BLaER1 treated with 17β-estradiol and CSF1 and Interleukin-3, amounts not matched to agents 10 nM and 100 nM (cell line): ENCODE data around the gene PCOLCE2.

ENCODE experiments used
- H3K27ac ChIP-seq, 11 experiments: shearing (Covaris generic); formaldehyde crosslinking; 2 replicates each; pipeline ENCODE4 v1.8.1; 2022
- H3K27me3 ChIP-seq, 11 experiments: shearing (Covaris generic); formaldehyde crosslinking; 2 replicates each; pipeline ENCODE4 v1.8.1; 2022
- H3K36me3 ChIP-seq, 11 experiments: shearing (Covaris generic); formaldehyde crosslinking; 2 replicates each; pipeline ENCODE4 v1.8.1; 2022
- H3K4me1 ChIP-seq, 10 experiments: shearing (Covaris generic); formaldehyde crosslinking; 2 replicates each; pipeline ENCODE4 v1.8.1; 2022
- H3K4me2 ChIP-seq, 11 experiments: shearing (Covaris generic); formaldehyde crosslinking; 2 replicates each; pipeline ENCODE4 v1.8.1; 2022
- H3K4me3 ChIP-seq, 10 experiments: shearing (Covaris generic); formaldehyde crosslinking; 2 replicates each; pipeline ENCODE4 v1.8.1; 2022
- H3K9ac ChIP-seq, 11 experiments: shearing (Covaris generic); formaldehyde crosslinking; 2 replicates each; pipeline ENCODE4 v1.8.1; 2022
- H3K9me3 ChIP-seq, 11 experiments: shearing (Covaris generic); formaldehyde crosslinking; replicated peaks in 1 of 11; 2 replicates each; pipeline ENCODE4 v1.8.1; 2022
- H4K20me1 ChIP-seq, 11 experiments: shearing (Covaris generic); formaldehyde crosslinking; 2 replicates each; pipeline ENCODE4 v1.8.1; 2022
- Cebpa-rat ChIP-seq, 11 experiments: shearing (Covaris generic); IDR thresholded peaks; 2 replicates each; pipeline ENCODE4 v1.8.1; 2022

The PCOLCE2 gene

GRCh38 chr3:142925140-142925539 is 36.3 kb upstream of the PCOLCE2 start:
- Histone ChIP-seq H3K36me3 (no peaks in the 10 kb centered on the region), H3K4me2 (no peak overlapping the region), H3K9me3 (peaks cover 0 to 6% (median 0%) of the 10 kb centered on the region in 11 experiments; a peak in 4 of 22 replicates), H3K4me3 (no peak overlapping the region), H3K4me1 (no peaks in the 10 kb centered on the region), H3K27ac (no peak overlapping the region), H4K20me1 (no peaks in the 10 kb centered on the region), H3K9ac (no peak overlapping the region), H3K27me3 (no peaks in the 10 kb centered on the region)
- no peak for TF ChIP-seq Cebpa-rat (IDR thresholded peaks at IDR 0.05)

DNA sequence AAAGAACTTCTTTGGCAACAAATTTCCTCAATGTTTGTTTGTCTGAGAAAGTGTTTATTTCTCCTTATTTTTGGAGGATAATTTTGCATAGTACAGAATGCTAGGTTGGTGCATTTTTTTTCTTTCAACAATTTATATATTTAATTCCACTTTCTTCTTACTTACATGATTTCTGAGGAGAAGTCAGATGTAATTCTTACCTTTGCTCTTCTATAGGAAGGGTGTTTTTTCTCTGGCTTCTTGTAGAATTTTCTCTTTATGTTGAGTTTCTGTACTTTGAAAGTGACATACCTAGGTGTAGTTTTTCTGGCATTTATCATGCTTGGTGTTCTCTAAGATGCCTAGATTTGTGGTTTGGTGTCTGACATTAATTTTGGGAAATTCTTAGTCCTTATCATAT is 34.8 kb upstream of the PCOLCE2 start:
- Histone ChIP-seq H3K4me1 (no peaks in the 10 kb centered on the region), H3K9ac (no peak overlapping the region), H3K4me2 (no peak overlapping the region), H3K4me3 (no peak overlapping the region), H3K27me3 (no peaks in the 10 kb centered on the region), H3K9me3 (peaks cover 0 to 6% (median 0%) of the 10 kb centered on the region in 11 experiments; a peak in 4 of 22 replicates), H3K27ac (no peak overlapping the region), H4K20me1 (no peaks in the 10 kb centered on the region), H3K36me3 (no peaks in the 10 kb centered on the region)
- no peak for TF ChIP-seq Cebpa-rat (IDR thresholded peaks at IDR 0.05)

- no peak overlapping the region for H3K9ac ChIP-seq
- no peak for TF ChIP-seq Cebpa-rat (IDR thresholded peaks at IDR 0.05)
Observed at GRCh38 chr3:142916605-142917004, 27.7 kb upstream of the PCOLCE2 start.

GRCh38 chr3:142915636-142916035 is 26.8 kb upstream of the PCOLCE2 start:
- H3K9ac ChIP-seq, result no peak overlapping the region
- H4K20me1 ChIP-seq, result no peaks in the 10 kb centered on the region
- TF ChIP-seq Cebpa-rat (IDR thresholded peaks at IDR 0.05), result no peak
- H3K4me3 ChIP-seq, result no peak overlapping the region
- H3K4me2 ChIP-seq, result no peak overlapping the region
- no peaks in the 10 kb centered on the region for H3K36me3 ChIP-seq
- H3K27ac ChIP-seq, result no peak overlapping the region
- H3K4me1 ChIP-seq, result no peaks in the 10 kb centered on the region
- no peaks in the 10 kb centered on the region for H3K27me3 ChIP-seq
- H3K9me3 ChIP-seq, result no peaks in the 10 kb centered on the region

More at GRCh38 chr3:142916605-142917004, 27.7 kb upstream of the PCOLCE2 start:
- Histone ChIP-seq H3K4me1 (no peaks in the 10 kb centered on the region), H3K9me3 (no peaks in the 10 kb centered on the region), H3K4me3 (no peak overlapping the region), H4K20me1 (no peaks in the 10 kb centered on the region), H3K4me2 (no peak overlapping the region), H3K27ac (no peak overlapping the region), H3K36me3 (no peaks in the 10 kb centered on the region), H3K27me3 (no peaks in the 10 kb centered on the region)

DNA sequence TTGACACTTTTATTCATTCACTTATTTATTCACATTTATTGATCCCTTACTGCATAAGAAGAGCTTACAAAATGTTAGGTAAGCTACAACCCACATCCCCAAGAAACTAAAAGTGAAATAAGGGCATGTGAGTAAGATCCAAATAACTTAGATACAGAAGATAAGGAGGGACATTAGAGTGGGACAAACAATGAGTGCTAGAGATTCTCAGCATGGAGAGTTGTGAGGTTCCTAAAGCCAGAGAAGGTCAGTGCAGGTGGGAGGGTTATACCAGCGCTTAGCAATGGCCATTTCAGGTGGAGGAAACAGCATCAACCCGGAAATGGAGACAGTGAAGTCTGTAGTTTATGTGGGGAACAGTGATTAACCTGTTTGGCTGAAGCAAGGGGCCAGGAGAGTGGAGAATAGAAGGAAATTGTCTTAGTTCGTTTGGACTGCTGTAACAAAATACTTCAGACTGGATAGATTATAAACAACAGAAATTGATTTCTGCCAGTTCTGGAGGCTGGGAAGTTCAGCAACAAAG is 25.5 kb upstream of the PCOLCE2 start:
- Histone ChIP-seq H3K27ac (no peak overlapping the region), H4K20me1 (no peaks in the 10 kb centered on the region), H3K27me3 (no peaks in the 10 kb centered on the region), H3K4me2 (no peak overlapping the region), H3K4me3 (no peak overlapping the region), H3K9me3 (no peaks in the 10 kb centered on the region), H3K4me1 (no peaks in the 10 kb centered on the region), H3K36me3 (no peaks in the 10 kb centered on the region), H3K9ac (no peak overlapping the region)
- TF ChIP-seq Cebpa-rat (IDR thresholded peaks at IDR 0.05), result no peak

GRCh38 chr3:142913432-142913831 is 24.5 kb upstream of the PCOLCE2 start:
- Histone ChIP-seq H3K4me2 (no peak overlapping the region), H3K9me3 (no peaks in the 10 kb centered on the region), H3K9ac (no peak overlapping the region), H4K20me1 (no peaks in the 10 kb centered on the region), H3K27me3 (no peaks in the 10 kb centered on the region), H3K27ac (no peak overlapping the region), H3K4me3 (no peak overlapping the region), H3K36me3 (no peaks in the 10 kb centered on the region), H3K4me1 (no peaks in the 10 kb centered on the region)
- no peak for TF ChIP-seq Cebpa-rat (IDR thresholded peaks at IDR 0.05)

DNA sequence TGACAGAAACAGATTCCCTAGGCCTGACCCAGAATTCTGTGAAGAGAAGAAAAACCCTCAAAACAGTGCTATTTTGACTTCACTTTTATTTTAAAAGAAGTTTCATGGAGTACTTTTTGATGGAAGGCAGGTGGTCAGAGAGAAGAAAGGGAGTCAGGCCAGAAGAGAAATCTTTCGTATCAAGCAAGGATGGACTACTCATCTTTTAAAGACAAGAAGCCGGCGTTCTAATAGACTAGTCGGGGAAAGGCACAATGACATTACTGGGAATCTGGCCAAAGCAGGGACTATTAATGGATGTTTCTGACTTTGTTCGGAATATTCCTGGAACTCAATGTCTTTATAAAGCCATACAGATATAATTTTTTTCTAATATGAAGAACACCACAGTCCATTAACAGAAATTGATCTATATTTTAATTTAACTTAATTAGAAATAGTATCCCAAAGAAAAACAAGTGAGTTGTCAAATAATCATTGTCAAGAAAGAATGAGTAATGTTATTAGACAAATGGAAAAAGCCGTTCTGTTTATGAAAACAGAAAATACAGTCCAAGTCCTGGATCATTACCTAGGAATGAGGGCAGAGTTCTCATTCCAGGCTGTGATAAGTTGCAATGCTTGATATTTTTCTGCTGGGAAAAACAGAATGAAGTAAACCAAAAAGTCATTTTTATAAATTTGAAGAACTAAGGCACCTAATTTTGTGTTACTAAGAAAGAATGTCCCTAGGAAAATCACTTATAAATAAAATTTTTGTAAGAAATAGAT is 23.7 kb upstream of the PCOLCE2 start:
- H3K27ac ChIP-seq, result no peak overlapping the region
- H3K4me2 ChIP-seq, result no peak overlapping the region
- TF ChIP-seq Cebpa-rat (IDR thresholded peaks at IDR 0.05), result no peak
- H3K4me1 ChIP-seq, result no peaks in the 10 kb centered on the region
- no peaks in the 10 kb centered on the region for H3K27me3 ChIP-seq
- H3K4me3 ChIP-seq, result no peak overlapping the region
- no peaks in the 10 kb centered on the region for H3K36me3 ChIP-seq
- H3K9ac ChIP-seq, result no peak overlapping the region
- no peaks in the 10 kb centered on the region for H3K9me3 ChIP-seq
- no peaks in the 10 kb centered on the region for H4K20me1 ChIP-seq

DNA sequence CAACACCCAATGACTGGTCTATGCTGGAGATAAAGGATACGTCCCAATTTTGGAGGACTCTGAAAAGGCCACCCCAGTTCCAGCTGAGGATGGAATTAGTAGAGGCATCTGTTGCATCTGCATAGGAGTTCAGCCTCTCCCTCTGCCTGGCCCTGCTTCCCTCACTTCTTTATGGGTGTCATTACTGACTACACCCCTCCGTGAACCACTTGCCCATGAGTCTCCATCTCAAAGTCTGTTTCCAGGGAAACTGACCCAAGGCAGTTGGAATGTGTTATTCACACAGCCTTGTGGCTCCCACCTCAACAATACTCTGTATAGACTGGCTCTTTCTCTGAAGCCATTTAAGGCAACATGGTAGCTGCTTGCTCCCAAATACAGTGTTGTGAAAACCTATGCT is 21.4 kb upstream of the PCOLCE2 start:
- no peak overlapping the region for H3K4me3 ChIP-seq
- no peaks in the 10 kb centered on the region for H3K9me3 ChIP-seq
- H3K4me1 ChIP-seq, result peaks cover 0 to 1% (median 0%) of the 10 kb centered on the region in 10 experiments; a peak in 2 of 20 replicates
- H3K27ac ChIP-seq, result no peak overlapping the region
- H3K36me3 ChIP-seq, result no peaks in the 10 kb centered on the region
- H3K4me2 ChIP-seq, result no peak overlapping the region
- H3K27me3 ChIP-seq, result no peaks in the 10 kb centered on the region
- no peak for TF ChIP-seq Cebpa-rat (IDR thresholded peaks at IDR 0.05)
- no peaks in the 10 kb centered on the region for H4K20me1 ChIP-seq
- no peak overlapping the region for H3K9ac ChIP-seq

- no peak overlapping the region for H3K9ac ChIP-seq
- no peak overlapping the region for H3K4me3 ChIP-seq
- no peak overlapping the region for H3K4me2 ChIP-seq
- no peak overlapping the region for H3K27ac ChIP-seq
- no peaks in the 10 kb centered on the region for H3K27me3 ChIP-seq
- H4K20me1 ChIP-seq, result no peaks in the 10 kb centered on the region
- H3K36me3 ChIP-seq, result no peaks in the 10 kb centered on the region
- peaks cover 0 to 11% (median 0%) of the 10 kb centered on the region in 10 experiments; a peak in 6 of 20 replicates for H3K4me1 ChIP-seq
- TF ChIP-seq Cebpa-rat (IDR thresholded peaks at IDR 0.05), result no peak
- H3K9me3 ChIP-seq, result no peaks in the 10 kb centered on the region
Observed at GRCh38 chr3:142909282-142909681, 20.4 kb upstream of the PCOLCE2 start.

GRCh38 chr3:142907996-142908395 is 19.1 kb upstream of the PCOLCE2 start:
- Histone ChIP-seq H3K9me3 (no peaks in the 10 kb centered on the region), H3K9ac (no peak overlapping the region), H3K4me2 (no peak overlapping the region), H4K20me1 (no peaks in the 10 kb centered on the region), H3K27ac (no peak overlapping the region), H3K4me3 (no peak overlapping the region), H3K4me1 (peaks cover 0 to 12% (median 0%) of the 10 kb centered on the region in 10 experiments; a peak in 6 of 20 replicates), H3K27me3 (no peaks in the 10 kb centered on the region), H3K36me3 (no peaks in the 10 kb centered on the region)
- no peak for TF ChIP-seq Cebpa-rat (IDR thresholded peaks at IDR 0.05)
